Uterus (tissue), 2 donors: ENCODE measurements around the gene UGGT2.

Experiments used
- CTCF ChIP-seq, 4 experiments: fragments of 200-600 bp in 2 of 4; fragments of 450-650 bp in 2 of 4; sonication (generic) in 2 of 4; IDR thresholded peaks; one replicate each; pipeline ENCODE4 v1.5.1; 2016 to 2019; ENCODE audit warnings: antibody characterized with exemption in 4 of 4, mild to moderate bottlenecking in 2 of 4, moderate library complexity in 1 of 4
- POLR2A ChIP-seq, 2 donors: fragments of 450-650 bp; IDR thresholded peaks; one replicate each; pipeline ENCODE4 v1.6.1; 2016; ENCODE audit warnings: antibody characterized with exemption in 2 of 2, mild to moderate bottlenecking in 1 of 2, moderate library complexity in 1 of 2

- no peak for TF ChIP-seq CTCF (IDR thresholded peaks at IDR 0.05)
- TF ChIP-seq POLR2A (IDR thresholded peaks at IDR 0.05) = no peak
Observed at GRCh38 chr13:95882121-95882520, 171.1 kb downstream of the UGGT2 start.
